Left ventricle myocardium inferior (tissue), 1 donor: ENCODE measurements around the gene MYO1H. TPM values are rescaled to one million over a fixed set of nuclear protein-coding genes. Genes with fewer than 3 reads are reported as not detected.

ENCODE experiments used
- DNase-seq: peaks from one replicate; pipeline ENCODE4 v3.0.0-alpha.2; 2020
- H3K27ac ChIP-seq: fragments of 200-600 bp; replicated peaks from 2 replicates; pipeline ENCODE4 v1.8.0; 2021
- H3K27me3 ChIP-seq: fragments of 200-600 bp; 2 replicates; pipeline ENCODE4 v1.8.0; 2021; ENCODE audit warnings: low read depth
- H3K36me3 ChIP-seq: fragments of 200-600 bp; 2 replicates; pipeline ENCODE4 v1.8.0; 2021
- H3K4me1 ChIP-seq: fragments of 200-600 bp; 2 replicates; pipeline ENCODE4 v1.8.0; 2021
- H3K4me3 ChIP-seq: fragments of 200-600 bp; 2 replicates; pipeline ENCODE4 v1.8.0; 2021; ENCODE audit warnings: mild to moderate bottlenecking, moderate library complexity
- H3K9me3 ChIP-seq: fragments of 200-600 bp; replicated peaks from 2 replicates; pipeline ENCODE4 v1.8.0; 2021
- intact Hi-C: fragments of 100-400 bp; cut with micrococcal nuclease; formaldehyde crosslinking; loops from one replicate; pipeline ENCODE4 v1.11.0; 2022
- total RNA-seq: library from RNA; stranded (reverse); fragmentation: NEBNext Ultra II Directional; extraction: Animal tissue kit (Norgen Biotek cat#: 25700); gene quantifications from one replicate; pipeline ENCODE4 v1.2.1, GENCODE V29; 2021
- TF ChIP-seq, protein P1 (sequence below): fragments of 200-600 bp; IDR thresholded peaks from 2 replicates; pipeline ENCODE4 v1.8.0; 2021; ENCODE audit warnings: antibody characterized with exemption, mild to moderate bottlenecking, borderline replicate concordance
- donor health status: DM: no; HTN: yes; CAD: no; lungs with severe emphysema.

The MYO1H gene
- total RNA-seq, 1 donor from 2014 or later: 0.16 TPM

DNA sequence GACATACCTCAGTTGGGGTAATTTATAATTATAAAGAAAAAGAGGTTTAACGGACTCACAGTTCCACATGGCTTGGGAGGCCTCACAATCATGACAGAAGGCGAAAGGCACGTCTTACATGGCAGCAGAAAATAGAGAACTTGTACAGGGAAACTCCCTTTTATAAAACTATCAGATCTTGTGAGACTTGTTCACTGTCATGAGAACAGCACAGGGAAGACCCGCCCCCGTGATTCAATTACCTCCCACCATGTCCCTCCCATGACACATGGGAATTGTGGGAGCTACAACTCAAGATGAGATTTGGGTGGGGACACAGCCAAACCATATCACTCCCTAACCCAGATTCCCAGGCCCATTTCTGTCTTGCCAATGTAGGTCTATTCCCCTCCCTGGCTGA is 22.1 kb downstream of the MYO1H start:
- Histone ChIP-seq H3K9me3 (no peaks in the 10 kb centered on the region), H3K4me3 (no peak overlapping the region), H3K36me3 (no peaks in the 10 kb centered on the region), H3K27ac (no peak overlapping the region), H3K4me1 (no peaks in the 10 kb centered on the region), H3K27me3 (peaks cover 14% of the 10 kb centered on the region)
- intact Hi-C loops: no loop called here
- DNase-seq: no peak
- TF ChIP-seq, protein P1, sequence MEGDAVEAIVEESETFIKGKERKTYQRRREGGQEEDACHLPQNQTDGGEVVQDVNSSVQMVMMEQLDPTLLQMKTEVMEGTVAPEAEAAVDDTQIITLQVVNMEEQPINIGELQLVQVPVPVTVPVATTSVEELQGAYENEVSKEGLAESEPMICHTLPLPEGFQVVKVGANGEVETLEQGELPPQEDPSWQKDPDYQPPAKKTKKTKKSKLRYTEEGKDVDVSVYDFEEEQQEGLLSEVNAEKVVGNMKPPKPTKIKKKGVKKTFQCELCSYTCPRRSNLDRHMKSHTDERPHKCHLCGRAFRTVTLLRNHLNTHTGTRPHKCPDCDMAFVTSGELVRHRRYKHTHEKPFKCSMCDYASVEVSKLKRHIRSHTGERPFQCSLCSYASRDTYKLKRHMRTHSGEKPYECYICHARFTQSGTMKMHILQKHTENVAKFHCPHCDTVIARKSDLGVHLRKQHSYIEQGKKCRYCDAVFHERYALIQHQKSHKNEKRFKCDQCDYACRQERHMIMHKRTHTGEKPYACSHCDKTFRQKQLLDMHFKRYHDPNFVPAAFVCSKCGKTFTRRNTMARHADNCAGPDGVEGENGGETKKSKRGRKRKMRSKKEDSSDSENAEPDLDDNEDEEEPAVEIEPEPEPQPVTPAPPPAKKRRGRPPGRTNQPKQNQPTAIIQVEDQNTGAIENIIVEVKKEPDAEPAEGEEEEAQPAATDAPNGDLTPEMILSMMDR: no peak

DNA sequence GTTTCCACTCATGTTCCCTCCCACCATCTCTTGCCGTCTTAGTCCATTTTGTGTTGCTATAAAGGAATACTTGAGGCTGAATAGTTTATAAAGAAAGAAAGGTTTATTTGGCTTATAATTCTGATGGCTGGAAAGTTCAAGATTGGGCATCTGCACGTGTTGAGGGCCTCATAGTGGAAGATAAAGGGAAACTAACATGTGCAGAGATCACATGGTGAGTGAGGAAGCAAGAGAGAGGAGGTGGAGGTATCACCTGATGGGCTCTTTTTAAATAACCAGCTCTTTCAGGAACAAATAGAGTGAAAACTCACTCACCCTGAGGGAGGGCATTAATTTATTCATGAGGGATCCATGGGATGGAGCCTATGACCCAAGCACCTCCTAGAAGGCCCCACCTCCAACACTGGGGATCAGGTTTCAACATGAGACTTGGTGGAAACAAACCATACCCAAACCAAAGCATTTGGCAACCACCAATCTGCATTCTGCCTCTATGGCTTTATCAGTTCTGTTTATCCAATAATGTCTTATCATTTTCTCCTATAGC is 29.5 kb downstream of the MYO1H start:
- Histone ChIP-seq H3K4me1 (no peaks in the 10 kb centered on the region), H3K9me3 (no peaks in the 10 kb centered on the region), H3K4me3 (no peak overlapping the region), H3K27me3 (peaks cover 20% of the 10 kb centered on the region), H3K36me3 (no peaks in the 10 kb centered on the region), H3K27ac (no peak overlapping the region)
- no peak for DNase-seq
- intact Hi-C loops: no loop called here
- TF ChIP-seq, protein P1: no peak

DNA sequence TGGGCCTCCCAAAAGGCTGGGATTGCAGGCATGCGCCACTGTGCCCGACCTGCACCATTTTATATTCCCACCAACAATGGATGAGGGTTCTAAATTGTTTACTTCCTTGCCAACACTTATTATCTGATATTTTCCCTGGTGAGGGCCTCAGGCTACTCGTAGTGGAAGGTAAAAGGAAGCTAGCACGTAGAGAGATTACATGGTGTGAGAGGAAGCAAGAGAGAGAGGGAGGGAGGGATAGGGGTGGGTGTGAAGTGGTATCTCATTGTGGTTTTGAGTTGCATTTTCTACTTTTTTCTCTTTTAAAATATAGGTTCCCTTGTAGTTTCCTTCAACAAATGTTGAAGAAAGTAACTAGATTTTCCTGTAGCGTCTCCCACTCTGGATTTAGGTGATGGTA is 30.9 kb downstream of the MYO1H start:
- DNase-seq: no peak
- TF ChIP-seq, protein P1: no peak
- H3K27me3 ChIP-seq: peaks cover 19% of the 10 kb centered on the region
- no peaks in the 10 kb centered on the region for H3K36me3 ChIP-seq
- no peaks in the 10 kb centered on the region for H3K4me1 ChIP-seq
- H3K27ac ChIP-seq: no peak overlapping the region
- no peaks in the 10 kb centered on the region for H3K9me3 ChIP-seq
- no peak overlapping the region for H3K4me3 ChIP-seq
- intact Hi-C loops: no loop called here

DNA sequence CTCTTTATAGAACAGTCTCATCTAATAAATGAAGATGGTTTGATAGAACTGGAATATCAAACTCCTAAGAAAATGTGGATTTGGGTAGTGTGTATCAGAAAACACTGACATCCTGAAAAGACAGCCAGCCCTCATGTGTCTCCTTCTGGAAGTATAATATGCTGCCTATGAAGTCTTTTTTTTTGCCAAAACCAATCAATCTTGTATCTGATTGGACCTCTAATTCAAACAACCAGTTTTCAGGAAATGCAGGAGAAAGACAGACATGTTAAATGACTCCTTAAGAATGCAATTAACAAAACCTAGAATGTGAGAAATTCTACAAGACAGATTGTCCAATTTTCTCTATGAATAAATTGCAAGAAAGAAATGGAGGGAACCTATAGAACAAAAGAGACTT is 34.3 kb downstream of the MYO1H start:
- intact Hi-C loops: no loop called here
- no peak for DNase-seq
- peaks cover 6% of the 10 kb centered on the region for H3K4me1 ChIP-seq

DNA sequence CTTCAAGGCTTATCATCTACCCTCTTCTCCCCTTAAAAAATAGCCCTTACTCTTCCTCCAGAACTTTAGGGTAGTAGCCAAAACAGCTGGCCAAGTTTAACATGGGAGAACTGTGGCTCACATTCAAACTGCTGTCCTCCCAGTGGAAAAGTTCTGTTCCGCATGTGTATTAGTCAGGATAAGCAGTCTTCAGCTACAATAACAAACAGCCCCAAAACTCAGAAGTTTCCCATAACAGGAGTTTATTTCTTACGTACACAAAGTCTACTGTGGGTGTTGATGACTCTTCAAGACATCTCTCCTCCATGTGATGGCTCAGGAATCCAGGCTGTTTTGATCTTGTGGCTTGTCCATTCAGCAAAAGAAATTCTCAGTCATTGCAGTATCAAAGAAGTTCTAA is 35.5 kb downstream of the MYO1H start:
- Histone ChIP-seq H3K27me3 (no peaks in the 10 kb centered on the region), H3K9me3 (peaks cover 3% of the 10 kb centered on the region), H3K36me3 (no peaks in the 10 kb centered on the region), H3K4me3 (no peak overlapping the region), H3K27ac (no peak overlapping the region), H3K4me1 (peaks cover 6% of the 10 kb centered on the region)
- TF ChIP-seq, protein P1: no peak
- intact Hi-C loops: no loop called here
- no peak for DNase-seq

More for the DNA sequence above, 34.3 kb downstream of the MYO1H start:
- Histone ChIP-seq H3K9me3 (no peaks in the 10 kb centered on the region), H3K27me3 (no peaks in the 10 kb centered on the region), H3K36me3 (no peaks in the 10 kb centered on the region), H3K4me3 (no peak overlapping the region), H3K27ac (no peak overlapping the region)
- TF ChIP-seq, protein P1: no peak
